GM23248 (cell line): Measurements from ENCODE around the gene KCNN3.

Experiments
- EZH2 ChIP-seq: fragments of 200-600 bp; sonication (generic); IDR thresholded peaks from 2 replicates; pipeline ENCODE4 v1.6.1; 2018; ENCODE audit warnings: antibody characterized with exemption, mild to moderate bottlenecking; ENCODE audit not compliant: insufficient read depth, poor library complexity, severe bottlenecking
- EZH2phosphoT487 ChIP-seq: fragments of 200-600 bp; sonication (generic); IDR thresholded peaks from 2 replicates; pipeline ENCODE4 v1.6.1; 2018; ENCODE audit warnings: antibody characterized with exemption, moderate library complexity, mild to moderate bottlenecking, low read depth; ENCODE audit not compliant: insufficient read depth

DNA sequence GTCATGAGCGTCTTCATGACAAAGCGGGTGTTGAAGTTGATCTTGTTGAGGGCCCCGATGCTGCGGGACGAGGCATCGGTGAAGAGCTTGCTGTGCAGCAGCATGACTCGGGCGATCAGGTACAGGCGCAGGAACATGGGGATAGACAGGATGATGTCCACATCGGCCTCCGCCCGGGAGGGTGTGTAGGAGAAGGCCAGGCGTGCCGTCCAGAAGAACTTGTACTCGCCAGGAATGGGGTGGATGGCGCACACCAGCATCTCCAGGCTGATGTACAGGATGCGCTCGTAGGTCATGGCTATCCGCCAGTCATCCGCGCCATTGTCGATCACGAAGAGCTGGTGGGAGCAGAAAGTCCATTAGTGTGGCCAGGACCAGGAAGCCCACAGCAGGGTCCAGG is 98.0 kb downstream of the KCNN3 start:
- TF ChIP-seq EZH2 (no peak), EZH2phosphoT487 (no peak)
